K562 (cell line): ENCODE data around the gene COPS8. TPM values are rescaled to one million over a fixed set of nuclear protein-coding genes. Genes with fewer than 3 reads are reported as not detected.

ENCODE experiments used
- ARID3A ChIP-seq: IDR thresholded peaks from 2 replicates; pipeline ENCODE4 v1.6.1; 2012; ENCODE audit warnings: low read depth, low read length, improper control_type of control experiment, borderline replicate concordance
- ATF1 ChIP-seq, 2 experiments: fragments of 450-650 bp in 1 of 2; IDR thresholded peaks; 2 replicates each; pipeline ENCODE4 v1.6.1; 2016; ENCODE audit warnings: missing compliant biosample characterization in 1 of 2, missing genetic modification characterization in 1 of 2
- FIP1L1 ChIP-seq: fragments of 200-400 bp; formaldehyde crosslinking; IDR thresholded peaks from 2 replicates; pipeline ENCODE4 v1.6.1; 2018; ENCODE audit warnings: mild to moderate bottlenecking, low read depth, low read length; ENCODE audit not compliant: poor library complexity, severe bottlenecking
- HEY1 ChIP-seq: fragments of 250-450 bp; sonication (Bioruptor Pico); IDR thresholded peaks from 2 replicates; pipeline ENCODE4 v1.5.0; 2020; ENCODE audit warnings: mild to moderate bottlenecking, moderate library complexity, borderline replicate concordance
- HNRNPH1 ChIP-seq: fragments of 200-400 bp; formaldehyde crosslinking; optimal IDR thresholded peaks from 2 replicates; pipeline ENCODE3; 2017; ENCODE audit warnings: low read depth, mild to moderate bottlenecking, low read length, moderate library complexity
- NFXL1 ChIP-seq: fragments of 450-650 bp; formaldehyde crosslinking; IDR thresholded peaks from 2 replicates; pipeline ENCODE4 v1.4.0; 2021; ENCODE audit warnings: mild to moderate bottlenecking
- SMAD2 ChIP-seq: fragments of 150-350 bp; IDR thresholded peaks from 2 replicates; pipeline ENCODE4 v1.6.1; 2014; ENCODE audit warnings: low read depth, mild to moderate bottlenecking, low read length
- polyA plus RNA-seq, 8 experiments: library from polyadenylated mRNA; depleted of rRNA in 4 of 8; stranded (reverse) in 5 of 8; unstranded in 3 of 8; fragments of >200 nt; fragmentation: Nextera tagmentation in 2 of 8; fragmentation: Illumina TruSeq in 1 of 8; extraction: Ambion mirVana in 2 of 8; extraction: Trizol in 1 of 8; gene quantifications; 2 replicates each; pipeline versions ENCODE4 v1.2.1 to v1.2.3, GENCODE V29; 2011 to 2014; ENCODE audit warnings: inconsistent platforms in 1 of 8, missing spikeins in 1 of 8
- total RNA-seq, 7 experiments: library from RNA; depleted of rRNA in 6 of 7; stranded (reverse); fragments of >200 nt in 6 of 7; fragmentation: Illumina TruSeq in 2 of 7; extraction: Trizol in 2 of 7; gene quantifications; 2 replicates each; pipeline versions ENCODE4 v1.2.1 to v1.2.3, GENCODE V29; 2011 to 2021; ENCODE audit warnings: low replicate concordance in 1 of 7
- TF ChIP-seq, protein P1 (sequence below): fragments of 200-600 bp; sonication (generic); IDR thresholded peaks from one replicate; pipeline ENCODE4 v1.6.1; 2012; ENCODE audit warnings: mild to moderate bottlenecking, low read depth, low read length, inconsistent platforms
- TF ChIP-seq, protein P2 (sequence below): fragments of 450-650 bp; IDR thresholded peaks from 2 replicates; pipeline ENCODE4 v1.6.1; 2017; ENCODE audit warnings: antibody characterized with exemption, mild to moderate bottlenecking
- TF ChIP-seq, protein P3 (sequence below): fragments of 250-450 bp; sonication (Bioruptor Pico); IDR thresholded peaks from 2 replicates; pipeline ENCODE4 v1.8.0; 2022; ENCODE audit warnings: moderate library complexity, mild to moderate bottlenecking, inconsistent platforms

COPS8 gene
- total and polyA plus RNA-seq, 9 of the 15 experiments (the other 6 are each of a cell fraction or from before 2014, with no cell fraction given): 28.2 to 97.3 (median 58.9) TPM

- TF ChIP-seq, protein P1, sequence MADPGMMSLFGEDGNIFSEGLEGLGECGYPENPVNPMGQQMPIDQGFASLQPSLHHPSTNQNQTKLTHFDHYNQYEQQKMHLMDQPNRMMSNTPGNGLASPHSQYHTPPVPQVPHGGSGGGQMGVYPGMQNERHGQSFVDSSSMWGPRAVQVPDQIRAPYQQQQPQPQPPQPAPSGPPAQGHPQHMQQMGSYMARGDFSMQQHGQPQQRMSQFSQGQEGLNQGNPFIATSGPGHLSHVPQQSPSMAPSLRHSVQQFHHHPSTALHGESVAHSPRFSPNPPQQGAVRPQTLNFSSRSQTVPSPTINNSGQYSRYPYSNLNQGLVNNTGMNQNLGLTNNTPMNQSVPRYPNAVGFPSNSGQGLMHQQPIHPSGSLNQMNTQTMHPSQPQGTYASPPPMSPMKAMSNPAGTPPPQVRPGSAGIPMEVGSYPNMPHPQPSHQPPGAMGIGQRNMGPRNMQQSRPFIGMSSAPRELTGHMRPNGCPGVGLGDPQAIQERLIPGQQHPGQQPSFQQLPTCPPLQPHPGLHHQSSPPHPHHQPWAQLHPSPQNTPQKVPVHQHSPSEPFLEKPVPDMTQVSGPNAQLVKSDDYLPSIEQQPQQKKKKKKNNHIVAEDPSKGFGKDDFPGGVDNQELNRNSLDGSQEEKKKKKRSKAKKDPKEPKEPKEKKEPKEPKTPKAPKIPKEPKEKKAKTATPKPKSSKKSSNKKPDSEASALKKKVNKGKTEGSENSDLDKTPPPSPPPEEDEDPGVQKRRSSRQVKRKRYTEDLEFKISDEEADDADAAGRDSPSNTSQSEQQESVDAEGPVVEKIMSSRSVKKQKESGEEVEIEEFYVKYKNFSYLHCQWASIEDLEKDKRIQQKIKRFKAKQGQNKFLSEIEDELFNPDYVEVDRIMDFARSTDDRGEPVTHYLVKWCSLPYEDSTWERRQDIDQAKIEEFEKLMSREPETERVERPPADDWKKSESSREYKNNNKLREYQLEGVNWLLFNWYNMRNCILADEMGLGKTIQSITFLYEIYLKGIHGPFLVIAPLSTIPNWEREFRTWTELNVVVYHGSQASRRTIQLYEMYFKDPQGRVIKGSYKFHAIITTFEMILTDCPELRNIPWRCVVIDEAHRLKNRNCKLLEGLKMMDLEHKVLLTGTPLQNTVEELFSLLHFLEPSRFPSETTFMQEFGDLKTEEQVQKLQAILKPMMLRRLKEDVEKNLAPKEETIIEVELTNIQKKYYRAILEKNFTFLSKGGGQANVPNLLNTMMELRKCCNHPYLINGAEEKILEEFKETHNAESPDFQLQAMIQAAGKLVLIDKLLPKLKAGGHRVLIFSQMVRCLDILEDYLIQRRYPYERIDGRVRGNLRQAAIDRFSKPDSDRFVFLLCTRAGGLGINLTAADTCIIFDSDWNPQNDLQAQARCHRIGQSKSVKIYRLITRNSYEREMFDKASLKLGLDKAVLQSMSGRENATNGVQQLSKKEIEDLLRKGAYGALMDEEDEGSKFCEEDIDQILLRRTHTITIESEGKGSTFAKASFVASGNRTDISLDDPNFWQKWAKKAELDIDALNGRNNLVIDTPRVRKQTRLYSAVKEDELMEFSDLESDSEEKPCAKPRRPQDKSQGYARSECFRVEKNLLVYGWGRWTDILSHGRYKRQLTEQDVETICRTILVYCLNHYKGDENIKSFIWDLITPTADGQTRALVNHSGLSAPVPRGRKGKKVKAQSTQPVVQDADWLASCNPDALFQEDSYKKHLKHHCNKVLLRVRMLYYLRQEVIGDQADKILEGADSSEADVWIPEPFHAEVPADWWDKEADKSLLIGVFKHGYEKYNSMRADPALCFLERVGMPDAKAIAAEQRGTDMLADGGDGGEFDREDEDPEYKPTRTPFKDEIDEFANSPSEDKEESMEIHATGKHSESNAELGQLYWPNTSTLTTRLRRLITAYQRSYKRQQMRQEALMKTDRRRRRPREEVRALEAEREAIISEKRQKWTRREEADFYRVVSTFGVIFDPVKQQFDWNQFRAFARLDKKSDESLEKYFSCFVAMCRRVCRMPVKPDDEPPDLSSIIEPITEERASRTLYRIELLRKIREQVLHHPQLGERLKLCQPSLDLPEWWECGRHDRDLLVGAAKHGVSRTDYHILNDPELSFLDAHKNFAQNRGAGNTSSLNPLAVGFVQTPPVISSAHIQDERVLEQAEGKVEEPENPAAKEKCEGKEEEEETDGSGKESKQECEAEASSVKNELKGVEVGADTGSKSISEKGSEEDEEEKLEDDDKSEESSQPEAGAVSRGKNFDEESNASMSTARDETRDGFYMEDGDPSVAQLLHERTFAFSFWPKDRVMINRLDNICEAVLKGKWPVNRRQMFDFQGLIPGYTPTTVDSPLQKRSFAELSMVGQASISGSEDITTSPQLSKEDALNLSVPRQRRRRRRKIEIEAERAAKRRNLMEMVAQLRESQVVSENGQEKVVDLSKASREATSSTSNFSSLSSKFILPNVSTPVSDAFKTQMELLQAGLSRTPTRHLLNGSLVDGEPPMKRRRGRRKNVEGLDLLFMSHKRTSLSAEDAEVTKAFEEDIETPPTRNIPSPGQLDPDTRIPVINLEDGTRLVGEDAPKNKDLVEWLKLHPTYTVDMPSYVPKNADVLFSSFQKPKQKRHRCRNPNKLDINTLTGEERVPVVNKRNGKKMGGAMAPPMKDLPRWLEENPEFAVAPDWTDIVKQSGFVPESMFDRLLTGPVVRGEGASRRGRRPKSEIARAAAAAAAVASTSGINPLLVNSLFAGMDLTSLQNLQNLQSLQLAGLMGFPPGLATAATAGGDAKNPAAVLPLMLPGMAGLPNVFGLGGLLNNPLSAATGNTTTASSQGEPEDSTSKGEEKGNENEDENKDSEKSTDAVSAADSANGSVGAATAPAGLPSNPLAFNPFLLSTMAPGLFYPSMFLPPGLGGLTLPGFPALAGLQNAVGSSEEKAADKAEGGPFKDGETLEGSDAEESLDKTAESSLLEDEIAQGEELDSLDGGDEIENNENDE: no peak
- TF ChIP-seq, protein P2, sequence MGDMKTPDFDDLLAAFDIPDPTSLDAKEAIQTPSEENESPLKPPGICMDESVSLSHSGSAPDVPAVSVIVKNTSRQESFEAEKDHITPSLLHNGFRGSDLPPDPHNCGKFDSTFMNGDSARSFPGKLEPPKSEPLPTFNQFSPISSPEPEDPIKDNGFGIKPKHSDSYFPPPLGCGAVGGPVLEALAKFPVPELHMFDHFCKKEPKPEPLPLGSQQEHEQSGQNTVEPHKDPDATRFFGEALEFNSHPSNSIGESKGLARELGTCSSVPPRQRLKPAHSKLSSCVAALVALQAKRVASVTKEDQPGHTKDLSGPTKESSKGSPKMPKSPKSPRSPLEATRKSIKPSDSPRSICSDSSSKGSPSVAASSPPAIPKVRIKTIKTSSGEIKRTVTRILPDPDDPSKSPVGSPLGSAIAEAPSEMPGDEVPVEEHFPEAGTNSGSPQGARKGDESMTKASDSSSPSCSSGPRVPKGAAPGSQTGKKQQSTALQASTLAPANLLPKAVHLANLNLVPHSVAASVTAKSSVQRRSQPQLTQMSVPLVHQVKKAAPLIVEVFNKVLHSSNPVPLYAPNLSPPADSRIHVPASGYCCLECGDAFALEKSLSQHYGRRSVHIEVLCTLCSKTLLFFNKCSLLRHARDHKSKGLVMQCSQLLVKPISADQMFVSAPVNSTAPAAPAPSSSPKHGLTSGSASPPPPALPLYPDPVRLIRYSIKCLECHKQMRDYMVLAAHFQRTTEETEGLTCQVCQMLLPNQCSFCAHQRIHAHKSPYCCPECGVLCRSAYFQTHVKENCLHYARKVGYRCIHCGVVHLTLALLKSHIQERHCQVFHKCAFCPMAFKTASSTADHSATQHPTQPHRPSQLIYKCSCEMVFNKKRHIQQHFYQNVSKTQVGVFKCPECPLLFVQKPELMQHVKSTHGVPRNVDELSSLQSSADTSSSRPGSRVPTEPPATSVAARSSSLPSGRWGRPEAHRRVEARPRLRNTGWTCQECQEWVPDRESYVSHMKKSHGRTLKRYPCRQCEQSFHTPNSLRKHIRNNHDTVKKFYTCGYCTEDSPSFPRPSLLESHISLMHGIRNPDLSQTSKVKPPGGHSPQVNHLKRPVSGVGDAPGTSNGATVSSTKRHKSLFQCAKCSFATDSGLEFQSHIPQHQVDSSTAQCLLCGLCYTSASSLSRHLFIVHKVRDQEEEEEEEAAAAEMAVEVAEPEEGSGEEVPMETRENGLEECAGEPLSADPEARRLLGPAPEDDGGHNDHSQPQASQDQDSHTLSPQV: no peak
- TF ChIP-seq FIP1L1 (no peak), HNRNPH1 (no peak), ARID3A (no peak), SMAD2 (no peak), ATF1 (CRISPR knock-in tag; IDR thresholded peaks at IDR 0.05) (no peak), ATF1 (tag; IDR thresholded peaks at IDR 0.05) (no peak), HEY1 (CRISPR knock-in tag) (no peak), NFXL1 (CRISPR knock-in tag) (no peak)
- TF ChIP-seq, protein P3, sequence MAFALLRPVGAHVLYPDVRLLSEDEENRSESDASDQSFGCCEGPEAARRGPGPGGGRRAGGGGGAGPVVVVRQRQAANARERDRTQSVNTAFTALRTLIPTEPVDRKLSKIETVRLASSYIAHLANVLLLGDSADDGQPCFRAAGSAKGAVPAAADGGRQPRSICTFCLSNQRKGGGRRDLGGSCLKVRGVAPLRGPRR: no peak
These were observed 57.4 kb downstream of the COPS8 start (continued) for GRCh38 chr2:237143118-237143517.
